Prostate gland (tissue), 2 donors: ENCODE results near the gene MLH1.

Experiments
- CTCF ChIP-seq, 4 experiments: fragments of 200-600 bp in 2 of 4; fragments of 450-650 bp in 2 of 4; sonication (generic) in 2 of 4; IDR thresholded peaks; 1 replicate in 3 of 4; 2 replicates in 1 of 4; pipeline ENCODE4 v1.5.1; 2016 to 2019; ENCODE audit warnings: antibody characterized with exemption in 4 of 4, mild to moderate bottlenecking in 2 of 4, moderate library complexity in 2 of 4
- POLR2AphosphoS5 ChIP-seq: sonication (generic); formaldehyde crosslinking; IDR thresholded peaks from one replicate; pipeline ENCODE4 v1.6.1; 2017; ENCODE audit warnings: antibody characterized with exemption

GRCh38 chr3:37058117-37058516 is 64.8 kb downstream of the MLH1 start:
- TF ChIP-seq CTCF (IDR thresholded peaks at IDR 0.05) (no peak), POLR2AphosphoS5 (no peak)
